K562 (cell line): ENCODE measurements around the gene PAN3. TPM values are rescaled to one million over a fixed set of nuclear protein-coding genes. Genes with fewer than 3 reads are reported as not detected.

Source experiments
- ATAC-seq: fragments of 200-7000 bp; cut with Tn5 transposase; 3 replicates; pipeline ENCODE4 v1.9.1; 2020; ENCODE audit warnings: moderate library complexity
- BruUV-seq: library from RNA; stranded (reverse); fragments of 400-500 nt; replicated peaks from 2 replicates; lab custom pipeline; 2021; lab: Mats Ljungman, UMichigan
- CTCF ChIA-PET: fragments of 300-600 bp; formaldehyde crosslinking; extraction: SDS; loops from one replicate; lab custom pipeline; 2021; ENCODE audit warnings: low intra/inter-chr PET ratio; lab: Yijun Ruan, JAX
- POLR2A ChIA-PET: fragments of 300-600, 350-650 bp; sonication (Branson Sonifier 250); formaldehyde crosslinking; extraction: SDS; loops from one replicate; lab custom pipeline; 2021; ENCODE audit warnings: antibody characterized with exemption, inconsistent platforms; lab: Yijun Ruan, JAX
- DNase-seq, 4 experiments: peaks; one replicate each; pipeline versions ENCODE4 v3.0.0 to v3.0.0-alpha.2; 2011 to 2018; ENCODE audit warnings: low spot score in 3 of 4, mixed read lengths in 3 of 4; ENCODE audit errors: extremely low read depth in 1 of 4
- FAIRE-seq: peaks from 2 replicates; lab custom pipeline; 2011; peaks lifted over from hg19 to GRCh38; lab: Jason Lieb, UNC
- H2AFZ ChIP-seq: 2 replicates; pipeline ENCODE4 v1.6.0; 2011; ENCODE audit warnings: low read depth, low read length, control low read depth, inconsistent platforms
- H3K27ac ChIP-seq: fragments of 200-600 bp; 3 replicates; pipeline ENCODE4 v1.8.0; 2011; ENCODE audit warnings: low read depth, mild to moderate bottlenecking, control low read depth, inconsistent platforms, low read length, moderate library complexity, mixed read lengths; ENCODE audit errors: extremely low read depth
- H3K27me3 ChIP-seq, 2 experiments: fragments of 300-600 bp in 1 of 2; 2 replicates in 1 of 2; 3 replicates in 1 of 2; pipeline versions ENCODE4 v1.6.0 to v1.8.0; 2011; ENCODE audit warnings: inconsistent platforms in 2 of 2, low read length in 2 of 2, mild to moderate bottlenecking in 1 of 2, mixed read lengths in 1 of 2, moderate library complexity in 1 of 2; ENCODE audit not compliant: control insufficient read depth in 2 of 2, insufficient read depth in 2 of 2
- H3K36me3 ChIP-seq: fragments of 300-600 bp; 3 replicates; pipeline ENCODE4 v1.8.0; 2011; ENCODE audit warnings: mild to moderate bottlenecking, low read length, inconsistent platforms; ENCODE audit not compliant: control insufficient read depth, insufficient read depth
- H3K4me1 ChIP-seq, 2 experiments: fragments of 200-600 bp in 1 of 2; replicated peaks in 1 of 2; 2 replicates in 1 of 2; 3 replicates in 1 of 2; pipeline versions ENCODE4 v1.5.1 to v1.8.0; 2011; ENCODE audit warnings: inconsistent platforms in 2 of 2, low read length in 2 of 2, mild to moderate bottlenecking in 1 of 2, mixed read lengths in 1 of 2, moderate library complexity in 1 of 2; ENCODE audit not compliant: control insufficient read depth in 2 of 2, insufficient read depth in 2 of 2
- H3K4me2 ChIP-seq: 2 replicates; pipeline ENCODE4 v1.6.1; 2011; ENCODE audit warnings: low read length, control low read depth, inconsistent platforms, mixed read lengths; ENCODE audit not compliant: insufficient read depth
- H3K4me3 ChIP-seq: fragments of 200-600 bp; sonication (generic), shearing (Covaris generic); 2 replicates; pipeline ENCODE4 v1.5.1; 2016; ENCODE audit warnings: control low read depth, inconsistent platforms
- H3K79me2 ChIP-seq: fragments of 200-600 bp; 3 replicates; pipeline ENCODE4 v1.8.0; 2011; ENCODE audit warnings: low read length, inconsistent platforms; ENCODE audit not compliant: control insufficient read depth, insufficient read depth
- H3K9ac ChIP-seq, 2 experiments: 2 replicates each; pipeline versions ENCODE4 v1.6.0 to v1.6.1; 2011; ENCODE audit warnings: low read depth in 2 of 2, low read length in 2 of 2, control low read depth in 1 of 2, inconsistent platforms in 1 of 2, mild to moderate bottlenecking in 1 of 2, mixed read lengths in 1 of 2; ENCODE audit not compliant: insufficient read depth in 1 of 2
- H3K9me1 ChIP-seq: one replicate; pipeline ENCODE4 v1.6.0; 2011; ENCODE audit warnings: inconsistent platforms, mild to moderate bottlenecking, low read length, moderate library complexity; ENCODE audit not compliant: control insufficient read depth, insufficient read depth
- H3K9me3 ChIP-seq: replicated peaks from 2 replicates; pipeline ENCODE4 v1.5.1; 2011; ENCODE audit warnings: low read depth, low read length, inconsistent platforms; ENCODE audit not compliant: control insufficient read depth, insufficient read depth
- H4K20me1 ChIP-seq: replicated peaks from 2 replicates; pipeline ENCODE4 v1.6.1; 2011; ENCODE audit warnings: low read length, inconsistent platforms, mixed read lengths; ENCODE audit not compliant: control insufficient read depth, insufficient read depth
- TAF15 ChIP-seq: fragments of 200-400 bp; formaldehyde crosslinking; IDR thresholded peaks from 2 replicates; pipeline ENCODE4 v1.6.1; 2017; ENCODE audit warnings: mild to moderate bottlenecking, low read depth, low read length, moderate library complexity
- ZNF3 ChIP-seq: fragments of 250-450 bp; sonication (Bioruptor Pico); IDR thresholded peaks from 2 replicates; pipeline ENCODE4 v1.5.0; 2021; ENCODE audit warnings: mild to moderate bottlenecking, moderate library complexity
- ZNF764 ChIP-seq: fragments of 250-450 bp; sonication (Bioruptor Pico); IDR thresholded peaks from 2 replicates; pipeline ENCODE4 v1.4.0; 2020; ENCODE audit warnings: low read depth, mild to moderate bottlenecking, moderate library complexity
- WGBS: fragments of 100-300 bp; shearing (Covaris generic); methylation state at CpG from one replicate; pipeline ENCODE4 v1.1.6; 2016; ENCODE audit warnings: low coverage, mixed read lengths; ENCODE audit not compliant: insufficient coverage; ENCODE audit errors: missing lambda C conversion rate; 5-methylcytosine and 5-hydroxymethylcytosine counted together
- in situ Hi-C: fragments of 300-500 bp; cut with MboI; formaldehyde crosslinking; loops from 4 replicates; pipeline ENCODE4 v1.15.0; 2018; ENCODE audit warnings: inconsistent platforms, mixed read lengths
- intact Hi-C: fragments of 100-400 bp; cut with micrococcal nuclease; formaldehyde crosslinking; loops from 2 replicates; pipeline ENCODE4 v1.14.2; 2022
- polyA plus RNA-seq, 8 experiments: library from polyadenylated mRNA; depleted of rRNA in 4 of 8; stranded (reverse) in 5 of 8; unstranded in 3 of 8; fragments of >200 nt; fragmentation: Nextera tagmentation in 2 of 8; fragmentation: Illumina TruSeq in 1 of 8; extraction: Ambion mirVana in 2 of 8; extraction: Trizol in 1 of 8; gene quantifications; 2 replicates each; pipeline versions ENCODE4 v1.2.1 to v1.2.3, GENCODE V29; 2011 to 2014; ENCODE audit warnings: inconsistent platforms in 1 of 8, missing spikeins in 1 of 8
- total RNA-seq, 7 experiments: library from RNA; depleted of rRNA in 6 of 7; stranded (reverse); fragments of >200 nt in 6 of 7; fragmentation: Illumina TruSeq in 2 of 7; extraction: Trizol in 2 of 7; gene quantifications; 2 replicates each; pipeline versions ENCODE4 v1.2.1 to v1.2.3, GENCODE V29; 2011 to 2021; ENCODE audit warnings: low replicate concordance in 1 of 7
- TF ChIP-seq, protein P1 (sequence below): sonication (generic); formaldehyde crosslinking; IDR thresholded peaks from 2 replicates; pipeline ENCODE4 v1.8.1; 2023; ENCODE audit warnings: mild to moderate bottlenecking, missing genetic modification reagents

PAN3 gene
- total and polyA plus RNA-seq, 9 of the 15 experiments (the other 6 are each of a cell fraction or from before 2014, with no cell fraction given), result 7.2 to 19.9 (median 11.6) TPM

DNA sequence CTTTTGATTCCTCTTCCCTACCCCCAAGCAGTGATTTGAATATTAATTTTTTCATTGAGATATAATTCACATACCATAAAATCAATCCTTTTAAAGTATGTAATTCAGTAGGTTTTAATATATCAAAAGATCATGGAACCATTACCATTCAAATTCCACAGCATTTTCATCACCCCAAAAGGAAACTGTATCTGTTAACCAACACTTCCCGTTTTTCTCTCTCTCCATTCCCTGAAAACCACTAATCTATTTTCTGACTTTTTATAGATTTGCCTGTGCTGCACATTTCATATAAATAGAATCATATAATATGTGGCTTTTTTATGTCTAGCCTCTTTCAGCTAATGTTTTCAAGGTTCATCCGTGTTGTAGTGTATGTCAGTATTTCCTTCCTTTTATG is 107.1 kb downstream of the PAN3 start (continued):
- TF ChIP-seq, protein P1, sequence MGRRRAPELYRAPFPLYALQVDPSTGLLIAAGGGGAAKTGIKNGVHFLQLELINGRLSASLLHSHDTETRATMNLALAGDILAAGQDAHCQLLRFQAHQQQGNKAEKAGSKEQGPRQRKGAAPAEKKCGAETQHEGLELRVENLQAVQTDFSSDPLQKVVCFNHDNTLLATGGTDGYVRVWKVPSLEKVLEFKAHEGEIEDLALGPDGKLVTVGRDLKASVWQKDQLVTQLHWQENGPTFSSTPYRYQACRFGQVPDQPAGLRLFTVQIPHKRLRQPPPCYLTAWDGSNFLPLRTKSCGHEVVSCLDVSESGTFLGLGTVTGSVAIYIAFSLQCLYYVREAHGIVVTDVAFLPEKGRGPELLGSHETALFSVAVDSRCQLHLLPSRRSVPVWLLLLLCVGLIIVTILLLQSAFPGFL, result no peak

DNA sequence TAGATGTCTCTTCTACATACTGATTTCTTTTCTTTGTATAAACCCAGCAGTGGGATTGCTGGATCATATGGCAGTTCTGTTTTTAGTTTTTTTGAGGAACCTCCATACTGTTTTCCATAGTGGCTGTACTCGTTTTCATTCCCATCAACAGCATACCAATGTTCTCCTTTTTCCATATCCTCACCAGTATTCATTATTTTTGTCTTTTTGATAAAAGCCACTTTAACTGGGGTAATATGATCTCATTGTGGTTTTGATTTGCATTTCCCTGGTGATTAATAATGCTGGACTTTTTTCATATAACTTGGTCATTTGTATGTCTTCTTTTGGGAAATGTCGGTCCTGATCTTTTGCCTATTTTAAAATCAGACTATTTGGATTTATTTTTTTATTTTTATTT is 108.5 kb downstream of the PAN3 start:
- 80% methylated on average over 2 of the region's 2 CpGs for WGBS
- no peak for DNase-seq
- POLR2A ChIA-PET, result no interaction called here
- no peaks in the 10 kb centered on the region for H3K9me3 ChIP-seq
- CTCF ChIA-PET, result no interaction called here
- peaks cover 7% of the 10 kb centered on the region; the same call in 2 of the 3 replicates for H3K79me2 ChIP-seq
- peaks cover 2% of the 10 kb centered on the region; the same call in 1 of the 3 replicates for H3K36me3 ChIP-seq
- no peak overlapping the region for H3K9ac ChIP-seq
- in situ Hi-C loops (no loop called here), intact Hi-C loops (no loop called here)
- H3K27ac ChIP-seq, result no peak overlapping the region
- H3K4me3 ChIP-seq, result no peak overlapping the region
- no peaks in the 10 kb centered on the region; a peak in 1 of 5 replicates for H3K4me1 ChIP-seq
- no TSS peak for BruUV-seq
- H4K20me1 ChIP-seq, result no peaks in the 10 kb centered on the region
- H2AFZ ChIP-seq, result no peak overlapping the region
- no peaks in the 10 kb centered on the region for H3K27me3 ChIP-seq
- ATAC-seq, result no peak
- no peaks in the 10 kb centered on the region for H3K9me1 ChIP-seq
- FAIRE-seq, result no peak
- no peak overlapping the region for H3K4me2 ChIP-seq
- TF ChIP-seq ZNF764 (CRISPR knock-in tag), result no peak
- TF ChIP-seq ZNF3, result no peak
- TF ChIP-seq TAF15, result no peak
